ENCODE data around the gene TEX35.
"Not testable (repeated sequence)": the region's sequence is repeated elsewhere in the genome, so short reads cannot be mapped to it uniquely, and the experiment has no call there.

Gene TEX35

GRCh38 chr1:178492341-178492740, 20.6 kb upstream of the TEX35 start:
- no peak for DNase-seq (ENCODE audit: low read depth)
- H3K4me3 ChIP-seq (ENCODE audit: low read depth, low read length): no peak overlapping the region

GRCh38 chr1:178493301-178493741, 19.6 kb upstream of the TEX35 start:
- no peak overlapping the region for H3K4me3 ChIP-seq (ENCODE audit: low read depth, low read length)
- no peak for DNase-seq (ENCODE audit: low read depth)

GRCh38 chr1:178494569-178494971, 18.3 kb upstream of the TEX35 start:
- DNase-seq (ENCODE audit: low read depth): no peak
- H3K4me3 ChIP-seq (ENCODE audit: low read depth, low read length): no peak overlapping the region

GRCh38 chr1:178495158-178495557, 17.8 kb upstream of the TEX35 start:
- DNase-seq (ENCODE audit: low read depth): no peak

GRCh38 chr1:178495741-178496409, 17.0 kb upstream of the TEX35 start:
- DNase-seq (ENCODE audit: low read depth): no peak
- H3K4me3 ChIP-seq (ENCODE audit: low read depth, low read length): no peak overlapping the region

More at GRCh38 chr1:178495158-178495557, 17.8 kb upstream of the TEX35 start:
- no peak overlapping the region for H3K4me3 ChIP-seq (ENCODE audit: low read depth, low read length)

- no peak for DNase-seq (ENCODE audit: low read depth)
- H3K4me3 ChIP-seq (ENCODE audit: low read depth, low read length): no peak within 1 kb of the TSS
These were observed 16.3 kb upstream of the TEX35 start, which contains the start of gene CLEC20A for GRCh38 chr1:178496410-178497135. Gene CLEC20A, minus strand, starts transcription at chr1:178496964. Its CDS starts 25 bp downstream, at chr1:178496939.

- DNase-seq (ENCODE audit: low read depth): no peak
- no peak overlapping the region for H3K4me3 ChIP-seq (ENCODE audit: low read depth, low read length)
These were observed 14.9 kb upstream of the TEX35 start for GRCh38 chr1:178497903-178498478.

- DNase-seq (ENCODE audit: low read depth): no peak
- no peak overlapping the region for H3K4me3 ChIP-seq (ENCODE audit: low read depth, low read length)
These were observed 13.8 kb upstream of the TEX35 start for GRCh38 chr1:178498896-178499675.

GRCh38 chr1:178500091-178500770, 12.7 kb upstream of the TEX35 start:
- no peak for DNase-seq (ENCODE audit: low read depth)

GRCh38 chr1:178500936-178501554, 11.9 kb upstream of the TEX35 start:
- no peak overlapping the region for H3K4me3 ChIP-seq (ENCODE audit: low read depth, low read length)
- DNase-seq (ENCODE audit: low read depth): no peak

More at GRCh38 chr1:178500091-178500770, 12.7 kb upstream of the TEX35 start:
- H3K4me3 ChIP-seq (ENCODE audit: low read depth, low read length): no peak overlapping the region

GRCh38 chr1:178501705-178502329, 11.1 kb upstream of the TEX35 start:
- no peak for DNase-seq (ENCODE audit: low read depth)

GRCh38 chr1:178502330-178502714, 10.6 kb upstream of the TEX35 start:
- H3K4me3 ChIP-seq (ENCODE audit: low read depth, low read length): no peak overlapping the region
- no peak for DNase-seq (ENCODE audit: low read depth)

More at GRCh38 chr1:178501705-178502329, 11.1 kb upstream of the TEX35 start:
- no peak overlapping the region for H3K4me3 ChIP-seq (ENCODE audit: low read depth, low read length)

- H3K4me3 ChIP-seq (ENCODE audit: low read depth, low read length): no peak overlapping the region
- DNase-seq (ENCODE audit: low read depth): no peak
These were observed 10.1 kb upstream of the TEX35 start for GRCh38 chr1:178502856-178503255.

- not testable (repeated sequence) for DNase-seq (ENCODE audit: low read depth); H3K4me3 ChIP-seq (ENCODE audit: low read depth, low read length)
These were observed 9.6 kb upstream of the TEX35 start for GRCh38 chr1:178503316-178503715.

- no peak for DNase-seq (ENCODE audit: low read depth)
These were observed 9.1 kb upstream of the TEX35 start for GRCh38 chr1:178503849-178504248.

GRCh38 chr1:178504286-178504685, 8.6 kb upstream of the TEX35 start:
- H3K4me3 ChIP-seq (ENCODE audit: low read depth, low read length): no peak overlapping the region
- no peak for DNase-seq (ENCODE audit: low read depth)

More at GRCh38 chr1:178503849-178504248, 9.1 kb upstream of the TEX35 start:
- no peak overlapping the region for H3K4me3 ChIP-seq (ENCODE audit: low read depth, low read length)

GRCh38 chr1:178506177-178506576, 6.7 kb upstream of the TEX35 start:
- DNase-seq (ENCODE audit: low read depth): no peak
- no peak overlapping the region for H3K4me3 ChIP-seq (ENCODE audit: low read depth, low read length)

GRCh38 chr1:178506669-178507068, 6.2 kb upstream of the TEX35 start:
- H3K4me3 ChIP-seq (ENCODE audit: low read depth, low read length): no peak overlapping the region
- no peak for DNase-seq (ENCODE audit: low read depth)

All from skeletal muscle cell (primary cell).